Keratinocyte (primary cell): ENCODE data around the gene KMT2E.

Experiments used
- EZH2 ChIP-seq: IDR thresholded peaks from one replicate; pipeline ENCODE4 v1.6.1; 2012; ENCODE audit warnings: inconsistent platforms, mild to moderate bottlenecking, low read length, moderate library complexity
- TF ChIP-seq, protein P1 (sequence below), 3 experiments: IDR thresholded peaks in 1 of 3; conservative IDR thresholded peaks in 1 of 3; optimal IDR thresholded peaks in 1 of 3; 2 replicates in 2 of 3; 3 replicates in 1 of 3; pipeline versions ENCODE3 to v1.5.1; 2011; ENCODE audit warnings: low read length in 3 of 3, mild to moderate bottlenecking in 3 of 3, moderate library complexity in 2 of 3, control low read depth in 1 of 3, inconsistent platforms in 1 of 3; ENCODE audit not compliant: insufficient read depth in 2 of 3; ENCODE audit errors: extremely low read depth in 1 of 3

DNA sequence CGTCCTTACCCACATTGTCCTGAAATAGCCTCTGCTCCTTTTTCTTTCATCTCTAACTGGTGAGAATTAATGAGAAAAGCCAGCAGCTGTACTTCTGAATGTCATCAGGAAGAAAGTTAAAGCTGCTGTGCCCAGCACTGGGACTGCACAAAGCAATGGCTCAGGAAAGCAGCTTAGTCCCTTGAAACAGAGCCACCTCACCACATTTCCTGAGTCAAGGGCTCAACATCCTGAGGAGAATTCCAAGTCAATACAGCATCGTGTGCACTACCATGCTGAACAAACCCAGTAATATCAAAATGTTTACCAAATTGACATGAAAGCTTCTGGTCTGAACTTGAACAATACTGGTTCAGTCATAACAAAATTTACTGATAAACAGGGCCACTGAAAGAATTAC, 140.1 kb downstream of the KMT2E start:
- TF ChIP-seq EZH2 = no peak
- TF ChIP-seq, protein P1, sequence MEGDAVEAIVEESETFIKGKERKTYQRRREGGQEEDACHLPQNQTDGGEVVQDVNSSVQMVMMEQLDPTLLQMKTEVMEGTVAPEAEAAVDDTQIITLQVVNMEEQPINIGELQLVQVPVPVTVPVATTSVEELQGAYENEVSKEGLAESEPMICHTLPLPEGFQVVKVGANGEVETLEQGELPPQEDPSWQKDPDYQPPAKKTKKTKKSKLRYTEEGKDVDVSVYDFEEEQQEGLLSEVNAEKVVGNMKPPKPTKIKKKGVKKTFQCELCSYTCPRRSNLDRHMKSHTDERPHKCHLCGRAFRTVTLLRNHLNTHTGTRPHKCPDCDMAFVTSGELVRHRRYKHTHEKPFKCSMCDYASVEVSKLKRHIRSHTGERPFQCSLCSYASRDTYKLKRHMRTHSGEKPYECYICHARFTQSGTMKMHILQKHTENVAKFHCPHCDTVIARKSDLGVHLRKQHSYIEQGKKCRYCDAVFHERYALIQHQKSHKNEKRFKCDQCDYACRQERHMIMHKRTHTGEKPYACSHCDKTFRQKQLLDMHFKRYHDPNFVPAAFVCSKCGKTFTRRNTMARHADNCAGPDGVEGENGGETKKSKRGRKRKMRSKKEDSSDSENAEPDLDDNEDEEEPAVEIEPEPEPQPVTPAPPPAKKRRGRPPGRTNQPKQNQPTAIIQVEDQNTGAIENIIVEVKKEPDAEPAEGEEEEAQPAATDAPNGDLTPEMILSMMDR (optimal IDR thresholded peaks at IDR 0.05 in 1 of 3, IDR thresholded peaks at IDR 0.05 in 1 of 3, conservative IDR thresholded peaks at IDR 0.05 in 1 of 3; ENCODE audit: extremely low read depth in 1 of 3, insufficient read depth in 2 of 3, low read length in 3 of 3) = no peak
